Measurements from ENCODE around the gene COL11A1. TPM values are rescaled to one million over a fixed set of nuclear protein-coding genes. Genes with fewer than 3 reads are reported as not detected.

COL11A1 gene
- total RNA-seq, 1 experiment from 2014 or later = not detected

- Mint-ChIP-seq H3K9me3 (ENCODE audit: unreplicated experiment) (no peaks in the 10 kb centered on the region), H3K36me3 (ENCODE audit: insufficient read depth, unreplicated experiment) (no peaks in the 10 kb centered on the region), H3K4me3 (ENCODE audit: unreplicated experiment) (no peak overlapping the region), H3K27ac (ENCODE audit: unreplicated experiment) (no peak overlapping the region), H3K27me3 (ENCODE audit: insufficient read depth, unreplicated experiment) (no peaks in the 10 kb centered on the region), H3K4me1 (ENCODE audit: low read depth, unreplicated experiment) (no peaks in the 10 kb centered on the region)
- no peaks in the 10 kb centered on the region for H3K9me3 ChIP-seq
- CTCF ChIA-PET = no interaction called here
- TF ChIP-seq CTCF (IDR thresholded peaks at IDR 0.05; ENCODE audit: insufficient read depth in 1 of 2, low read depth in 1 of 2, low read length in 1 of 2, severe bottlenecking in 1 of 2, unreplicated experiment in 1 of 2) = no peak
- POLR2A ChIA-PET = no interaction called here
- no peak for DNase-seq
- no peaks in the 10 kb centered on the region for H3K4me1 ChIP-seq
- H3K27me3 ChIP-seq (replicated peaks; ENCODE audit: control insufficient read depth, insufficient read depth, low read length) = no peaks in the 10 kb centered on the region
- no TSS peak for BruUV-seq (replicated peaks)
- H3K4me3 ChIP-seq (ENCODE audit: low read depth, low read length) = no peak overlapping the region
- no peaks in the 10 kb centered on the region for H3K36me3 ChIP-seq (ENCODE audit: control insufficient read depth, insufficient read depth, low read length)
- intact Hi-C loops (cut with micrococcal nuclease; ENCODE audit: unreplicated experiment) = no loop called here
These were observed 140.5 kb downstream of the COL11A1 start for GRCh38 chr1:102967786-102968185.

- H3K36me3 ChIP-seq (ENCODE audit: control insufficient read depth, insufficient read depth, low read length) = no peaks in the 10 kb centered on the region
- no TSS peak for BruUV-seq (replicated peaks)
- ChIA-PET CTCF (no interaction called here), POLR2A (no interaction called here)
- no peaks in the 10 kb centered on the region for H3K4me1 ChIP-seq
- intact Hi-C loops (cut with micrococcal nuclease; ENCODE audit: unreplicated experiment) = no loop called here
- no peaks in the 10 kb centered on the region for H3K9me3 ChIP-seq
- DNase-seq = no peak
- H3K27me3 ChIP-seq (replicated peaks; ENCODE audit: control insufficient read depth, insufficient read depth, low read length) = no peaks in the 10 kb centered on the region
- Mint-ChIP-seq H3K27me3 (ENCODE audit: insufficient read depth, unreplicated experiment) (no peaks in the 10 kb centered on the region), H3K36me3 (ENCODE audit: insufficient read depth, unreplicated experiment) (no peaks in the 10 kb centered on the region), H3K4me3 (ENCODE audit: unreplicated experiment) (no peak overlapping the region), H3K4me1 (ENCODE audit: low read depth, unreplicated experiment) (no peaks in the 10 kb centered on the region), H3K27ac (ENCODE audit: unreplicated experiment) (no peak overlapping the region), H3K9me3 (ENCODE audit: unreplicated experiment) (no peaks in the 10 kb centered on the region)
- TF ChIP-seq CTCF (IDR thresholded peaks at IDR 0.05; ENCODE audit: insufficient read depth in 1 of 2, low read depth in 1 of 2, low read length in 1 of 2, severe bottlenecking in 1 of 2, unreplicated experiment in 1 of 2) = no peak
- no peak overlapping the region for H3K4me3 ChIP-seq (ENCODE audit: low read depth, low read length)
These were observed 146.8 kb downstream of the COL11A1 start for GRCh38 chr1:102961549-102961948.

GRCh38 chr1:102954576-102954975 is 153.7 kb downstream of the COL11A1 start:
- Histone ChIP-seq H3K27me3 (replicated peaks; ENCODE audit: control insufficient read depth, insufficient read depth, low read length) (no peaks in the 10 kb centered on the region), H3K4me1 (no peaks in the 10 kb centered on the region), H3K36me3 (ENCODE audit: control insufficient read depth, insufficient read depth, low read length) (no peaks in the 10 kb centered on the region), H3K9me3 (no peaks in the 10 kb centered on the region), H3K4me3 (ENCODE audit: low read depth, low read length) (no peak overlapping the region)
- no peak for DNase-seq
- no peaks in the 10 kb centered on the region for H3K36me3 Mint-ChIP-seq (ENCODE audit: insufficient read depth, unreplicated experiment)
- BruUV-seq (replicated peaks) = no TSS peak
- H3K4me3 Mint-ChIP-seq (ENCODE audit: unreplicated experiment) = no peak overlapping the region
- intact Hi-C loops (cut with micrococcal nuclease; ENCODE audit: unreplicated experiment) = no loop called here
- H3K4me1 Mint-ChIP-seq (ENCODE audit: low read depth, unreplicated experiment) = no peaks in the 10 kb centered on the region
- TF ChIP-seq CTCF (IDR thresholded peaks at IDR 0.05; ENCODE audit: insufficient read depth in 1 of 2, low read depth in 1 of 2, low read length in 1 of 2, severe bottlenecking in 1 of 2, unreplicated experiment in 1 of 2) = no peak
- no peak overlapping the region for H3K27ac Mint-ChIP-seq (ENCODE audit: unreplicated experiment)
- no peaks in the 10 kb centered on the region for H3K27me3 Mint-ChIP-seq (ENCODE audit: insufficient read depth, unreplicated experiment)
- ChIA-PET CTCF (no interaction called here), POLR2A (no interaction called here)
- H3K9me3 Mint-ChIP-seq (ENCODE audit: unreplicated experiment) = no peaks in the 10 kb centered on the region
